ENCODE results near the gene ZNF765.

DNA sequence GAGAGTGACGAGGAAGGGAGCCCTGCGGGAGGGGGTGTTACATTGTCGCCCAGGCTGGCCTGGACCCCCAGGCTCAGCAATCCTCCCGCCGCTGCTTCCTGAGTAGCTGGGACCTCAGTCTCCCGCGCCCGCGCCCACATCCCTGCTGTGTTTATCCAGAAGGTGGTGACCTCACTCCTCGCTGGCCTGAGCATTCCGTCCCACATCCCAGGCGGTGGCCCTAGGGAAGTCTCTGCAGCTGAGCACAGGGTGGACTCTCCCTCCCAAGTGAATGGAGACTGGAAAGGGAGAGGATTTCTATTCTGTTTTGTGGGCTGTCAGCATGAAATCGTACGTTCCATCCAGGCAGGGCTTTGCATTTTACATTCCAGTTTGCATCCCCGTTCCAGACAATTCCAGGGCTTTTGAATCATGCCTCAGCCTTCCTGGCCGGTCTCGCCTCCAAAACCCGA is 401 bp upstream of the ZNF765 start:
- TF ChIP-seq, protein P1, sequence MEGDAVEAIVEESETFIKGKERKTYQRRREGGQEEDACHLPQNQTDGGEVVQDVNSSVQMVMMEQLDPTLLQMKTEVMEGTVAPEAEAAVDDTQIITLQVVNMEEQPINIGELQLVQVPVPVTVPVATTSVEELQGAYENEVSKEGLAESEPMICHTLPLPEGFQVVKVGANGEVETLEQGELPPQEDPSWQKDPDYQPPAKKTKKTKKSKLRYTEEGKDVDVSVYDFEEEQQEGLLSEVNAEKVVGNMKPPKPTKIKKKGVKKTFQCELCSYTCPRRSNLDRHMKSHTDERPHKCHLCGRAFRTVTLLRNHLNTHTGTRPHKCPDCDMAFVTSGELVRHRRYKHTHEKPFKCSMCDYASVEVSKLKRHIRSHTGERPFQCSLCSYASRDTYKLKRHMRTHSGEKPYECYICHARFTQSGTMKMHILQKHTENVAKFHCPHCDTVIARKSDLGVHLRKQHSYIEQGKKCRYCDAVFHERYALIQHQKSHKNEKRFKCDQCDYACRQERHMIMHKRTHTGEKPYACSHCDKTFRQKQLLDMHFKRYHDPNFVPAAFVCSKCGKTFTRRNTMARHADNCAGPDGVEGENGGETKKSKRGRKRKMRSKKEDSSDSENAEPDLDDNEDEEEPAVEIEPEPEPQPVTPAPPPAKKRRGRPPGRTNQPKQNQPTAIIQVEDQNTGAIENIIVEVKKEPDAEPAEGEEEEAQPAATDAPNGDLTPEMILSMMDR (IDR thresholded peaks at IDR 0.05 in 2 of 3, conservative IDR thresholded peaks at IDR 0.05 in 1 of 3; ENCODE audit: borderline replicate concordance in 1 of 3, insufficient read depth in 1 of 3, low read depth in 2 of 3, low read length in 2 of 3): no peak
- TF ChIP-seq SP1 (IDR thresholded peaks at IDR 0.05; ENCODE audit: low read depth): no peak
- TF ChIP-seq, protein P2, sequence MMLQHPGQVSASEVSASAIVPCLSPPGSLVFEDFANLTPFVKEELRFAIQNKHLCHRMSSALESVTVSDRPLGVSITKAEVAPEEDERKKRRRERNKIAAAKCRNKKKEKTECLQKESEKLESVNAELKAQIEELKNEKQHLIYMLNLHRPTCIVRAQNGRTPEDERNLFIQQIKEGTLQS (IDR thresholded peaks at IDR 0.05): no peak
- TF ChIP-seq POLR2AphosphoS5 (IDR thresholded peaks at IDR 0.05; ENCODE audit: low read depth, low read length): no peak

Measured in HCT116 (cell line).